Activated CD8-positive, alpha-beta memory T cell treated with anti-CD3 and anti-CD28 coated beads for 24 hours (primary cell): ENCODE data around the gene CCDC106.
A peak's percentile ranks its signal among the peaks of the same experiment; 100 is the strongest.

Source experiments
- DNase-seq: peaks from one replicate; pipeline ENCODE4 v3.0.0-alpha.2; 2020

Gene CCDC106

DNA sequence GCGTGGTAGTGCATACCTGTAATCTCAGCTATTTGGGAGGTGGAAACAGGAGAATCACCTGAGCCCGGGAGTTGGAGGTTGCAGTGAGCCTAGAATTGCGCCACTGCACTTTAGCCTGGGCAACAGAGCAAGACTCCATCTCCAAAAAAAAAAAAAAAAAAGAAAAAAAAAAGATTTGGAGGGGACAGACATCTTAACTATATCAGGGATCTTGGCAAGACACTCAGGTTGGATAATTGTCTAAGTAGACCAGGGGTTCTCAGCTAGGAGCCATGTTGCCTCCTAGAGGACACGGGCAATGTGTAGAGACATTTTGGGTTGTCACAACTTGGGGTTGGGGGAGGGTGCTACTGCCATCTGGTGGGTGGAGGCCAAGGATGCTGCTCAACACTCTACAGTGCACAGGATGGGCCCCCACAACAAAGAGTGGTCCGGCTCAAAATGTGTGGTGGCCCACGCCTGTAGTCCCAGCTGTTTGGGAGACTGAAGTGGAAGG is 9.1 kb upstream of the CCDC106 start:
- DNase-seq, result no peak

DNA sequence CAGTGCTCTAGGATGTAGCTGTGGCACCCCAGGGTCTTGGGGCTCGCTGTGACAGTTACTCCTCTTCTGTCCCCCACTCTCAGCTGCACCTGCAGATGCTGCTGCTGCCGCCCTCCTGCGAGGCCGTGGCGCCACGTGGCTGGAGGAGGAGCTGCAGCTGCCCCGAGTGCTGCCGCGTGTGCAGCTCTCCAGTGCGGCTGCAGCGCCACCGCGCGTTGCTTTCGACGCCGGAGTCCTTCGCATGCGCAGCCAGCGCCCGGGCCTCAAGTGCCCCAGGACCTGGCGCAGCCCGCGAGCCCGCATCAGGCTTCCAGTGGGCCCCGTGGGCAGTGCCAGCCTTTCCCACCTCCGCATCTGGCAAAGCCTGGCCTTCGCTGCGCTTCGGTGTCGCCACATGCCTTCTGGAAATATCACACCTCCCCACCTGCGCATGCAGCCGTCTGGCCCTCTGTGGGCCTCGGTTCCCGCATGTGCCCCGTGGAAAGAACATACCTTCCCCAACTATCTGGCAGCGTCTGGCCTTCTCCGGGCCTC is 7.9 kb upstream of the CCDC106 start:
- DNase-seq, result peak; percentile 86

DNA sequence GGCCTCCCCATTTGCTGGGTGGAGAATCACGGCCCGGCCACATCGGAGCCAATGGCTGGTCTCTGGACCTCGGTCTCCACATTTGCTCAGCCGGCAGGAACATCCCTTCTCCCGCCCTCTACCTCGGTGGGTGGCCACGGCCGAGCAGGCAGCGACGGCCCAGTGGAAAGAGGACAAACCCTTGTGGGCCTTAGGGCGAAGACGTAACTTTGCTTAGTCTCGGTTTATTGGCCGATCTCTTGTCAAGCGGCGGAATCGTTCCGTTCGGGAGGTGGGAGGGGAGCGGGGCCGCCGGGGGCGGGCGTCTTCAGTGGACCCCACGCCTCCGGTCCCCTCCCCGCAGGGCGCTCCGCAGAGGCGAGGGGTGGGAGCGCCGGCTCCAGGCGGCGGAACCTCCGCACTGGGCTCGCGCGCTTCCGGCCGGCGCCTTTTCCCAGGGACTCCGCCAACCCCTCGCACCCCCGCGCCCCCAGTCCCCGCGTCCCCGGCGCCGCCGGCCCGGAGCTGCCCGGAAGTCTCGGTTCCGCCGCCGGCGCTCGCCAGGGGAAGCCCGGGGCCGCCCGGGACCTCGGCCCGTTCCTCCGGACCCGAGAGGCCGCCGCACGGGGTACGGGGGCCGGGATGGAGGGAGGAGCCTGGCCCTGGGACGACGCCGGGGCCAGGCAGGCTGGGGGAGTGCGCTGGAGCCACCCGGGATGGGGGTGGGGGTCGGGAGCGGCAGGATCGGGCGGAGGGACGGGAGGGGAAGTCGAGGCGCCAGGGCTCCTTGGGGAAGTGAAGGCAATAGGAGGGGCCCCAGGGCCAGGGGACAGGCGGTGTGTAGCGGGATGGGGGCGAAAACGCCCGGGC is 7.2 kb upstream of the CCDC106 start, which contains the start of gene ZNF580:
Gene ZNF580, plus strand, starts transcription at position 426 of the 849 bp plus-strand sequence. CDS start 1,507 bp downstream, outside the sequence.
- peak; percentile 89 for DNase-seq

DNA sequence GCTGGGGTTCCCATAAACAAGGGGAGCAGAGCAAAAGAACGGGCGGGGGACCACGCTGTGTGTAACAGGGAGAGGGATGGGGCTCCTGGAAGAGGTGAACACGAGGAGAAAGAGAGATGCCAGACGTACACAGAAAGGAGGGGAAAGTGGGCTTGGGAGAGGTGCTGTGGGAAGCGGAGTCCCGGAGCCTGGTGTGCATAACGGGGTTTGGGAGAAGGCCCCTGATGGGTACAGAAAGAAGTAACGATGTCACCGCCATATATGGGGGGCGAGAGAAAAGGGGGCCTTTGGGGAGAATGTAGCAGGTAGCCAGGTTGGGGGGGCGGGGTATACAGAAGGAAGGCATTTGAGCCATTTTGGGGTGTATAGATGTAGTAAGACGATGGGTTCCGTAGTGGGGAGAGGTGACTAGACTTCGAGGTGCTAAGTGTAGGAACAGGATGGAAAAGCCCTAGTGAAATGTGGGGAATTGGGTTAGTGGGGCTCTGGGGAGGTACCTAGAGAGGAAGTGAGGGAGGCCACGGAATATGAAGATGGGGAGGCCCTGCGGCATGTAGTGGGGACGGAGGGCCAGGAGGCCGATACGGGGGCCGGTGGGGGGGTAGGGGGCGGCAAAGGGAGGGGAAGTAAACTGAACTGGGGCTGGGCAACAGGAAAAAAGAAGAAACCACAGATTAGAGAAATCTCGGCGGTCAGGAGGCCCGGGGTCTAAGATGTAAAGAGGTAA is 6.4 kb upstream of the CCDC106 start:
- DNase-seq, result peak; percentile 84

- DNase-seq, result peak; percentile 80
Observed at GRCh38 chr19:55642153-55643002, 5.6 kb upstream of the CCDC106 start.

GRCh38 chr19:55643003-55643886 is 4.8 kb upstream of the CCDC106 start, which contains the start of gene ZNF581:
Gene ZNF581 (plus strand): TSS chr19:55643649. CDS start chr19:55644572, 923 bp downstream.
- DNase-seq, result peak; percentile 95

DNA sequence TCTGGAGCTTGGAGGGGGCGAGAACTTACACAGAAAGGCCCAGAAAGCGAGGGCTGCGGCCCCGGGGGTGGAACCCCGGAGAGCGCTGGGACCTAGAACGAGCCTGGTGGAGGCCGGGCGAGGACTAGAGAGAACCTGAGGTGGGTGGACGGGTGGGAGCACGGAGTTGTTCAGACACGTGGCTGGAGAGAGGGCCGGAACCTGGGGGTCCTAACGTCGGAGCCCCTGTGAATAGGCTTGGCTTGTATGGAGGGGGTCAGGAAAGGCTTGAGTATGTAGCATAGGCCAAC is 4.2 kb upstream of the CCDC106 start:
- DNase-seq, result no peak

- DNase-seq, result no peak
Observed at GRCh38 chr19:55644191-55644833, 3.7 kb upstream of the CCDC106 start.

- no peak for DNase-seq
Observed at GRCh38 chr19:55644842-55645511, 3.0 kb upstream of the CCDC106 start.

DNA sequence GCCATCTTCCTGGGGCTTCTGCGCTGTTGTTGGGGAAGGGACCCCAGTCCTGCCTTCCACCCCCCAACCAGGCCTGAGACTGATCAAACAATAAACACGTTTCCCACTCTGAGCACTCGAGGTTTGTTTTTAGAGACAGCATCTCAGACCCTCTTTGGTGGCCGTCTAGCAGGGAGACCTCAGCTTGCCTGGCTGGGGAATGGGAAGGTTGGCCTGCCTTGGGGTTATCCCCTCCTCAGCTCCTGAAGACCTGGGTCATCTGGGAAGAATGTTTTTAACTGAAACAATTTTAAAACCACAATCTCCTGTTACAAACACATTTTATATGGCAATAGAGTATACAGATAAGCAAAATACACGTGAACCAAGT is 2.5 kb upstream of the CCDC106 start:
- no peak for DNase-seq

- DNase-seq, result no peak
Observed at GRCh38 chr19:55646889-55647731, 902 bp upstream of the CCDC106 start.

GRCh38 chr19:55648585-55649267 is 714 bp downstream of the CCDC106 start:
- DNase-seq, result no peak

DNA sequence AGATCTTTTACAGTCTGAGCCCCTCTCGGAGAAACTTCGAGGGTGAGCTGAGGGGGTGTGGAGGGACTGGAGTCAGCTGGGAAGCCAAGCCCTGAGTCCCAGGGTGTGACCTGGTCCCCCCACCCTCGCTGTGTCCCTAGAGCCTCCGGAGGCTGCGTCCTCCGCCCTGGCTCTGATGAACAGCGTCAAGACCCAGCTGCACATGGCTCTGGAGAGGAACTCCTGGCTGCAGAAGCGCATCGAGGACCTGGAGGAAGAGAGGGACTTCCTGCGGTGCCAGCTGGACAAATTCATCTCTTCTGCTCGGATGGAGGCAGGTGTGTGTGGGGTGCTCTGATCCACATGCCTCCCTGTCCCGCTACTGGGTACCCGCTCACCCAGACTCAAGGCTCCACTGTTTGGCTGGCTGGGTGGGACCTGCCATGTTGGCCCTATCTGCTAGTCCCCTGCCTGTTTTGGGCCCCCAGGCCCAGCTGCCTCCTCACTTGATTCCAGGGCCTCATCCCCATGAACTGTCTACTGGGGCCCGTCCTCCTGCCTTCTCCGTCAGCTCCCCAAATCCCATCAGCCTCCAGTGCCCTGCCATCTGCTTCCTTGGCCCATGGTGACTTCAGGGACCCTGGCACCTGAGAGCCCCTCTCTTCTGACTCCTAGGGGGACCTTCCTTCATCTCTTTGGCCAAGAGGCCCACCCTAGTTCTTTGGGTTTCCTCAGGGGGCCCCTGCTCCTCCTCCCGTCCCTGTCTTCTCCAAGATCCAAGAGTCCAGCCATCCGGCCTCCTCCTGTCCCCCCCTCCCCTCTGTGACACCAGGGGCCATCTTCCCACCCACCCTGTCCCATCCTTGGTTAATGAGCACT is 1.5 kb downstream of the CCDC106 start:
- DNase-seq, result no peak

GRCh38 chr19:55650126-55650557 is 2.1 kb downstream of the CCDC106 start:
- no peak for DNase-seq

- DNase-seq, result no peak
Observed at GRCh38 chr19:55650602-55651230, 2.7 kb downstream of the CCDC106 start.

- DNase-seq, result no peak
Observed at GRCh38 chr19:55651236-55651635, 3.2 kb downstream of the CCDC106 start.
